Activated CD4-positive, alpha-beta T cell treated with anti-CD3 and anti-CD28 coated beads, Interleukin-2, amount 50 U/mL, for 24 hours (primary cell): ENCODE measurements around the gene CPM.
"Not testable (repeated sequence)": the region's sequence is repeated elsewhere in the genome, so short reads cannot be mapped to it uniquely, and the experiment has no call there.

Experiments used
- DNase-seq, 2 donors: peaks; one replicate each; pipeline ENCODE4 v3.0.0-alpha.2; 2020; ENCODE audit warnings: low read depth in 1 of 2, low spot score in 1 of 2

The CPM gene

DNA sequence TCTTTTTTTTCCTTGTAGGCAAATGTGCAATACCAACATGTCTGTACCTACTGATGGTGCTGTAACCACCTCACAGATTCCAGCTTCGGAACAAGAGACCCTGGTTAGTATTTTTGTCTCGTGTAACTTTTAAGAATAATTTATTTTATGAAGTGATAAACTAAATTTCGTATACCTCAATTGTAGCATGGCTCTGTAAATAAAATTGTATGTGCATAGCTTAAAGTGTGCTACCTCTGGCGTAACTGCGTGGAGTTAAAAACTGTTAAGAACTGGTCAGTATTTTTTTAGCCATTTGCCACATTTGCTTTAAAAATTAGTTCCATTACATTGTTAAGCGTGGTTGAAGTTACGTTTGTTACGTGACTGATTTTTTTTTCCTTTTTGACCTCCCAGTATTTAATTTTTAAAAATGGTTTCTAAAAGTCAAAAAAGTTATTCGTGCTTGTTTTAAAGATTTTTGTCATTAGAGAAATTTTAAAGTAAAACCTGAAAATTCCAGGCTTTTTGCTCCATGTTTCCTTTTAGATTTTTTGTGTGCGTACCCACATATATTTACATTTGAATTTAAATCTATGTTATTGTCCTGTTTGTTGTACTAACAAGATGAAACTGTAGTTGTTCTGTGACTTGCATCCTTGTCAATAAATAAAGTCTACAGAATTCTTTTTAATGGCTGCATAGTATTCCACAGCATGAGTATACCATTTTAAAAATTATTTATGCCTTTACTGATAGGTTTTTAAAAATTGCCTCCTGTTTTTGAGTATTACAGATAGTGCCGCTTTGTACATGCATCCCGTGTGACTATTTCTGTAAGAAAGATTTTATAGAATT is 123.6 kb downstream of the CPM start:
- no peak for DNase-seq

DNA sequence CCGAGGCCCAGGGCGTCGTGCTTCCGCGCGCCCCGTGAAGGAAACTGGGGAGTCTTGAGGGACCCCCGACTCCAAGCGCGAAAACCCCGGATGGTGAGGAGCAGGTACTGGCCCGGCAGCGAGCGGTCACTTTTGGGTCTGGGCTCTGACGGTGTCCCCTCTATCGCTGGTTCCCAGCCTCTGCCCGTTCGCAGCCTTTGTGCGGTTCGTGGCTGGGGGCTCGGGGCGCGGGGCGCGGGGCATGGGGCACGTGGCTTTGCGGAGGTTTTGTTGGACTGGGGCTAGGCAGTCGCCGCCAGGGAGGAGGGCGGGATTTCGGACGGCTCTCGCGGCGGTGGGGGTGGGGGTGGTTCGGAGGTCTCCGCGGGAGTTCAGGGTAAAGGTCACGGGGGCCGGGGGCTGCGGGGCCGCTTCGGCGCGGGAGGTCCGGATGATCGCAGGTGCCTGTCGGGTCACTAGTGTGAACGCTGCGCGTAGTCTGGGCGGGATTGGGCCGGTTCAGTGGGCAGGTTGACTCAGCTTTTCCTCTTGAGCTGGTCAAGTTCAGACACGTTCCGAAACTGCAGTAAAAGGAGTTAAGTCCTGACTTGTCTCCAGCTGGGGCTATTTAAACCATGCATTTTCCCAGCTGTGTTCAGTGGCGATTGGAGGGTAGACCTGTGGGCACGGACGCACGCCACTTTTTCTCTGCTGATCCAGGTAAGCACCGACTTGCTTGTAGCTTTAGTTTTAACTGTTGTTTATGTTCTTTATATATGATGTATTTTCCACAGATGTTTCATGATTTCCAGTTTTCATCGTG is 124.4 kb downstream of the CPM start:
- peak; percentile 43 to 49 for DNase-seq

DNA sequence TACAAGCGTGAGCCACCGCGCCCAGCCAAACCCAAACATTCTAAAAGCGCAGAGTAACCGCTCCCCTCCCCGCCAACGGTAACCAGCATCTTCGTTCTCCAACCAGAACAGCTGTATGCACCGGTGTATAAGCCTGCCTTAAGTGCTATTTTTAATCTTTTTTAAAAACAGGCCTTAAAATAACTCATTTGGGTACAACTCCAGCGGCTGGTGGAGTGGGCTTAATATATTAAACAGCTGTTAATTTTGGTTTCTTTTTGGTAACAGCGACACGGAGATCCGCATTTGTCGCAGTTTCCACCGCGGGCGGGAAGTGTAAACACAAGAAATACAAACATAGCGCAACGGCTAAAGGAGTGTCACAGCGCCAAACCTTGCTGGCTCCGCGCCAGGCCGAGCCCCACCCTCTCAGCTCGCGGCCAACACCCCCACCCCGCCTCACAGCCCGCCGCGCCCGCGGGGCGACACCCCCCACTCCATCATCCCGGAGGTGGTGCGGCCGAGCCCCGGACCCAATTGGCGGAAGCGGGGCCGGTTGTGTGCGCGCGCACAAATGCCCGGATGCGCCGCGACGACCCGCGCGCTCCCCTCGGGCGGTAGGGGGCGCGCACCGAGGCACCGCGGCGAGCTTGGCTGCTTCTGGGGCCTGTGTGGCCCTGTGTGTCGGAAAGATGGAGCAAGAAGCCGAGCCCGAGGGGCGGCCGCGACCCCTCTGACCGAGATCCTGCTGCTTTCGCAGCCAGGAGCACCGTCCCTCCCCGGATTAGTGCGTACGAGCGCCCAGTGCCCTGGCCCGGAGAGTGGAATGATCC is 125.2 kb downstream of the CPM start, which contains the start of gene MDM2:
Gene MDM2, plus strand, starts transcription at position 602 of the 812 bp plus-strand sequence. CDS start 301 bp downstream, outside the sequence.
- DNase-seq, result peak; percentile 85 to 88

DNA sequence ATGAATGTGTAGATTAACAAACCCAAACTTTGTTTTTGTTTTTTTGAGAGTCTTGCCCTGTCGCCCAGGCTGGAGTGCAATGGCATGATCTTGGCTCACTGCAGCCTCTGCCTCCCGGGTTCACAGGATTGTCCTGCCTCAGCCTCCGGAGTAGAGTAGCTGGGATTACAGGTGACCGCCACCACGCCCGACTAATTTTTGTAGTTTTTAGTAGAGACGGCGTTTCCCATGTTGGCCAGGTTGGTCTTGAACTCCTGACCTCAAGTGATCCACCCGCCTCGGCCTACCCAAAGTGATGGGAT is 125.7 kb downstream of the CPM start:
- not testable (repeated sequence) for DNase-seq

DNA sequence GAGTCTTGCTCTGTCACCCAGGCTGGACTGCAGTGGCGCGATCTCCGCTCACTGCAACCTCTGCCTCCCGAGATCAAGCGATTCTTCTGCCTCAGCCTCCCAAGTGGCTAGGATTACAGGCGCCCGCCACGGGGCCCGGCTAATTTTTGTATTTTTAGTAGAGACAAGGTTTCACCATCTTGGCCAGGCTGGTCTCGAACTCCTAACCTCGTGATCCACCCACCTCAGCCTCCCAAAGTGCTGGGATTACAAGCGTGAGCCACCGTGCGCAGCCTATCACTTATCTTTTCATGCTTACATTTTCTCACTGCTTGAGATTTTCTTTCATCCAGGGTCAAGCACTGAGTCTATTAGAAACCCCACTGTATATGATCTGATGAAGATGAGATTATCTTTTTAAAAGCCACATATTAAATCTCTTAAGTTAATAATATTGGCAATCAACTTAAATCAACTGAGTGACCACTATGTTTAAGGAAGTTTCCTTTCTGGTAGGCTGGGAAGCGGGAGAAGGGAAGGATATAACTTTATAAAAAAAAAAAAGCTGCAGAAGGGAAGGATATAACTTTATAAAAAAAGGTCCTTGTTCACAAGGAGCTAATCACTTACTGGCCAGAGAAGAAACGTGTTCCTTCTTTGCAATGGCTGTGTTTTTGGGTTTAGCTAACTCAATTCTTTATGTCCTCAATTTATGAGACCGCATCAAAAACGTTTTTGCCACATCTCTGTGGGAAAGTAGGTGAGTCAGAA is 126.3 kb downstream of the CPM start:
- no peak for DNase-seq

DNA sequence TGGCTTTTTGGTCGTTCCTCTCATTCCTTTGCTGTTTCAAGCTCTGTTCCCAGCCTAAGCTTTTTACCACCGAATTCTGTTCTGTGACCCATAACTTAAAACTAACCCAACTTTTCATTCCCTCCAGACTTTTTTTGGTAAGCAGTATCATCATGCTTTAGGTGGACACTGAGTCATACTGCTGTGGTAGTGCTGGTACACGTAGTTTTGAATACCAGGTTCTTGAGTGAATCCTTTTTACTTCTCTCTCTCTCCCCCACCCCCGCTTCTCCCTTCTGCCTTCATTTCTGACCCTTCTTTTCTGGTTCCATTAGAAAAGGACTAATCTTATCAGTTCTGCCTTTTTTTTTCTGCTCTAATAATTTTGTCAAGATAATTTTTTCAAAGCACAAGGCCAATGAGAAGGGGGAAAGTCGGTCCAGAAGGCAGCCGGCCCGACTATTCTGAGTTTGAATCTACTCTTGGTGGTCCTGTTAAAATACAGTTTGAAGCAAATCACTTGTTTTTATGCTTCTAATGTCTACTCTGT is 127.3 kb downstream of the CPM start:
- DNase-seq, result no peak

DNA sequence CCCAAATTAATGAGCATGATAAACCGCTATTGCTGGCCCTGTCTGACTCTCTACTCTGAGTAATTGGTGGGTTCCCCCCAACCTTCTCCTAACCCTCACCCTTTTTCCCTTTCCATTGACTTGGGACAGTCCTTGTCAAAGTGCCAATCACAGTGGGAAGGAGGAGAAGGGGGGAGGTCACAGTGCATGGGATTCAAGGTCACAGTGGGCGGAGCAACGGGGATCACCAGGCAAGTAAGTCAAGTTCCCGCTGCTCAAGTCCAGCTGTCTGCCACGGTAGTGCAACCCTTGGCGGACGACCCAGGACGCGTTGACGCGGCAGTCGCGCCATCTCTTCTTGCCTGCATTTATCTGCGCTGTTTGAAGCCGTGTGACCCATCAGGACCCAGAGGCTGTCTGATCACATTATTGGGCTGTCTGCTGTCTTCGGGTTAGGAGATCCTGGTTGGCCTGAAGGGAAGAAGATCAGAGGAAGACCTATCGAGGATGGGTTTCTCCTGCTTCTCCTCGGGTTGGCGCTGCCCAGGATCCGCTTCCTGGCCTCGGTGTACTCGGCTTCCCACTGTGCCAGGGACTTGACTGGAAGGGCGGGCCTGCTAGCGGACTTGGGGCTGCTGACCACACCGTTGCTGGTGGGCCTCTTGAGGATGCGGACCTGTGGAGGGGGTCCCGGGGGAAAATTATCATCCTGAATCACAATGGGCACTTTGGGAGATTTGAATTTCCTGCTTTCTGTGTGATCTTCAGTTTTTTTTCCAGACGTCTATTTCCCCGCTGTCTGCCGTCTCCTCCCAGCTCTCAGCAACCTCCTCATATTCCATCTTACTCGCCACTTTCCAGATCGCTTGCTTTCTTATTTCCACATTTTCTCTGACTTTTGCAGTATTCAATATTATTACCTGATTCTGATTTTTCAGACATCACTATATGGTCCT is 128.0 kb downstream of the CPM start:
- no peak for DNase-seq

DNA sequence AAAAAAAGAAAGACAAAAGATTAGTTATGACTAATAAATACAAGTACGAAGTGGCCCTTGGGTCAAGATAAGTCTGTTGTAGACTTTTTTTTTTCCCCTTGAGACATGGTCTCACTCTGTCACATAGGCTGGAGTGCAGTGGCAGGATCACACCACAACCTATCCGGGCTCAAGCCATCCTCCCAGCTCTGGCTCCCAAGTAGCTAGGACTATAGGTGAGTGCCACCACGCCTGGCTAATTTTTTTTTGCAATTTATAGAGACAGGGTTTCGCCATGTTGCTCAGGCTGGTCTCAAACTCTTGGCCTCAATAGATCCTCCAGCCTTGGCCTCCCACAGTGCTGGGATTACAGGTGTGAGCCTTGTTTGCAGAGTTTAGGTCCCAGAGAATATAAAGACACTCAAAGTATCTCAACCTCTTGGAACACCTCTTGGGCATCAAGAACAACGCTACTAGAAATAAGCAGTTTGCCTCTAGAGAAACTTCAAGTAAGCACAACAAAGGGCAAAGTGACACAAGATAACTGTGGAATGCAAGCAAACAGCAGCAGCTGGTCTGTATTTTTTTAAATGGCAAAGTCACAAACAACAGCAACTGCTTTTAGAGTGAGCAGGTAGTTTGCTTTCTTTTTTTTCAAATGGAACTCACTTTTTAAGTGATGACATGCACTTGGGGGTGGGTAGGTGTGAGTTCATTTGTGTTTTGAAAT is 128.9 kb downstream of the CPM start:
- DNase-seq, result no peak

DNA sequence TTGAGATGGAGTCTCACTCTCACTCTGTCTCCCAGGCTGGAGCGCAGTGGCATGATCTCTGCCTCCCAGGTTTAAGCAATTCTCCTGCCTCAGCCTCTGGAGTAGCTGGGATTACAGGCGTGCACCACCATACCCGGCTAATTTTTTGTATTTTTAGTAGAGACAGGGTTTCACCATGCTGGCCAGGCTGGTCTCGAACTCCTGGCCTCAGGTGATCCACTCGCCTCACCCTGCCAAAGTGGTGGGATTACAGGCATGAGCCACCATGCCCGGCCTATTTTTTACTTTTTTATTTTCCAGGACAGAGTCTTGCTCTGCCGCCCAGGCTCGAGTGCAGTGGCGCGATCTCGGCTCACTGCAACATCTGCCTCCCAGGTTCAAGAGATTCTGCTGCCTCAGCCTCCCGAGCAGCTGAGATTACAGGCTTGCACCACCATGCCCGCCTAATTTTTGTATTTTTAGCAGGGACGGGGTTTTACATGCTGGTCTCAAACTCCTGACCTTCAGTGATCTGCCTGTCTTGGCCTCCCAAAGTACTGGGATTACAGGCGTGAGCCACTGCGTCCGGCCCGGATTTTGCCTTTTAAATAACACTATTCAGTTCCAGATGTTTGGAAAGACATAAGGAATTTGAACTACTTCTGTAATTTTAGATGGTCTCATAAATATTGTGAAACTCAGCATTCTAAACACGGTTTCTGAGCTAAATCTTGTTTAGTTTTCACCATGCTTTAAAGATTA is 129.9 kb downstream of the CPM start:
- DNase-seq, result not testable (repeated sequence)

DNA sequence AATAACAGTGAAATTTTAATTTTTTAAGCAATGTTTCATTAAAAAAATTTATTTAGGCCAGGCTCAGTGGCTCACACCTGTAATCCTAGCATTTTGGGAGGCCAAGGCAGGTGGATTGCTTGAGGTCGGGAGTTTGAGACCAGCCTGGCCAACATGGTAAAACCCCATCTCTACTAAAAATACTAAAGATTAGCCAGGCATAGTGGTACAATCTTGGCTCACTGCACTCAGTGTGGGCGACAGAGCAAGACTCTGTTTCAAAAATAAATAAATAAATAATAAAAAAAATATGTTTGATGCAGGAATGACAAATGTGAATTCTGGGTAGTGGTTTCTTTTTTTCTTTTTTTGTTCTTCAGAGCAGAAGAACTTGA is 130.6 kb downstream of the CPM start:
- DNase-seq, result not testable (repeated sequence)
